HepG2 (cell line): Measurements from ENCODE around the gene PTPRN. TPM values are rescaled to one million over a fixed set of nuclear protein-coding genes. Genes with fewer than 3 reads are reported as not detected.

Source experiments
- FOXP1 ChIP-seq, 2 experiments: fragments of 450-650 bp in 1 of 2; IDR thresholded peaks; 2 replicates each; pipeline ENCODE4 v1.6.1; 2017 to 2018; ENCODE audit warnings: antibody characterized with exemption in 1 of 2
- HNRNPLL ChIP-seq: fragments of 200-400 bp; formaldehyde crosslinking; IDR thresholded peaks from 2 replicates; pipeline ENCODE4 v1.6.1; 2017; ENCODE audit warnings: mild to moderate bottlenecking, low read depth, low read length; ENCODE audit not compliant: poor library complexity, severe bottlenecking
- SETDB1 ChIP-seq: sonication (generic); formaldehyde crosslinking; IDR thresholded peaks from 2 replicates; pipeline ENCODE4 v1.5.1; 2020; ENCODE audit warnings: missing genetic modification reagents, mild to moderate bottlenecking, borderline replicate concordance
- ZFP36L2 ChIP-seq: sonication (generic); formaldehyde crosslinking; IDR thresholded peaks from 2 replicates; pipeline ENCODE4 v1.4.0; 2020; ENCODE audit warnings: missing genetic modification reagents
- ZNF790 ChIP-seq: sonication (generic); formaldehyde crosslinking; IDR thresholded peaks from 2 replicates; pipeline ENCODE4 v1.8.0; 2022; ENCODE audit warnings: missing genetic modification reagents, mild to moderate bottlenecking, borderline replicate concordance
- polyA plus RNA-seq, 8 experiments: library from polyadenylated mRNA; depleted of rRNA in 3 of 8; stranded (reverse) in 7 of 8; unstranded in 1 of 8; fragments of >200 nt; fragmentation: Illumina TruSeq in 4 of 8; extraction: Trizol in 4 of 8; gene quantifications; 2 replicates each; pipeline versions ENCODE4 v1.2.1 to v1.2.3, GENCODE V29; 2011 to 2016; ENCODE audit warnings: low read depth in 4 of 8, missing spikeins in 1 of 8, mixed read lengths in 1 of 8; ENCODE audit not compliant: insufficient read depth in 1 of 8
- total RNA-seq, 5 experiments: library from RNA; depleted of rRNA; stranded (reverse); fragments of >200 nt; fragmentation: Illumina TruSeq; extraction: Trizol; gene quantifications; 2 replicates each; pipeline ENCODE4 v1.2.3, GENCODE V29; 2016; ENCODE audit warnings: low read depth in 1 of 5
- TF ChIP-seq, protein P1 (sequence below): sonication (generic); formaldehyde crosslinking; IDR thresholded peaks from 2 replicates; pipeline ENCODE4 v1.4.0; 2020; ENCODE audit warnings: missing genetic modification reagents, borderline replicate concordance
- TF ChIP-seq, protein P2 (sequence below): sonication (generic); formaldehyde crosslinking; IDR thresholded peaks from 2 replicates; pipeline ENCODE4 v1.4.0; 2020; ENCODE audit warnings: missing genetic modification reagents
- TF ChIP-seq, protein P3 (sequence below): sonication (generic); formaldehyde crosslinking; IDR thresholded peaks from 2 replicates; pipeline ENCODE4 v1.4.0; 2020; ENCODE audit warnings: low read depth, mild to moderate bottlenecking, missing genetic modification reagents
- TF ChIP-seq, protein P4 (sequence below): sonication (generic); formaldehyde crosslinking; IDR thresholded peaks from 2 replicates; pipeline ENCODE4 v1.8.1; 2023; ENCODE audit warnings: mild to moderate bottlenecking, moderate library complexity, missing genetic modification reagents

The PTPRN gene
- total and polyA plus RNA-seq, 2 of the 13 experiments (the other 11 are each of a cell fraction or from before 2014, with no cell fraction given), result 0.26 TPM; not detected in 1

DNA sequence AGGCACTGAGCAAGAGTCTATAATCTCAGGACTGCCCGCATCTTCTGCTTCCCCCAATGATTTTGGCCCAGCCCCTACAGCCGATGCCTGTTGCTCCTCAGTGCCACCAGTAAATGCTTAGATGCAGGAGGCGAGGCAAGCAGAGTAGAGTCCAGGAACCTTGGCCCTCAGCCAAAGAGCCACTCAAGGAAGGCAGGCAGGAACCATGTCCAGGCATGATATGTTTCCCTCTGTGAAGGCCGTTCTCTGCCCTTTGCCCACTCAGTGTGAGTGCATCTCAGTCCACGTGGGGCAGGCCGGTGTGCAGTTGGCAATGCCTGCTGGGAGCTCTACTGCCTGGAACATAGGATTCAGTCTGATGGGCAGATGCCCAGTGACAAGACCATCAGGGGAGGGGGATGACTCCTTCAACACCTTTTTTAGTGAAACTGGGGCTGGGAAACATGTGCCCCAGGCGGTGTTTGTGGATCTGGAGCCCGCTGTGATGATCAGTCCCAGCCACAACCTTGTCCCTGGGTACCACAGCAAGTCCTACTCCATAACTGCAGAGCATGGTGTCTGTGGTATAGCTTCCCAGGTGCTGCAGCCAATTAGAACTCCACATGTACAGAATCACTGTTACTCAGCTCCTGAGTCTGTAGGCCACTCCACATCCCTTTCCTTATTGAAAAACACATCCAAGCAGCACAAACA is 39.7 kb downstream of the PTPRN start (continued):
- TF ChIP-seq, protein P1, sequence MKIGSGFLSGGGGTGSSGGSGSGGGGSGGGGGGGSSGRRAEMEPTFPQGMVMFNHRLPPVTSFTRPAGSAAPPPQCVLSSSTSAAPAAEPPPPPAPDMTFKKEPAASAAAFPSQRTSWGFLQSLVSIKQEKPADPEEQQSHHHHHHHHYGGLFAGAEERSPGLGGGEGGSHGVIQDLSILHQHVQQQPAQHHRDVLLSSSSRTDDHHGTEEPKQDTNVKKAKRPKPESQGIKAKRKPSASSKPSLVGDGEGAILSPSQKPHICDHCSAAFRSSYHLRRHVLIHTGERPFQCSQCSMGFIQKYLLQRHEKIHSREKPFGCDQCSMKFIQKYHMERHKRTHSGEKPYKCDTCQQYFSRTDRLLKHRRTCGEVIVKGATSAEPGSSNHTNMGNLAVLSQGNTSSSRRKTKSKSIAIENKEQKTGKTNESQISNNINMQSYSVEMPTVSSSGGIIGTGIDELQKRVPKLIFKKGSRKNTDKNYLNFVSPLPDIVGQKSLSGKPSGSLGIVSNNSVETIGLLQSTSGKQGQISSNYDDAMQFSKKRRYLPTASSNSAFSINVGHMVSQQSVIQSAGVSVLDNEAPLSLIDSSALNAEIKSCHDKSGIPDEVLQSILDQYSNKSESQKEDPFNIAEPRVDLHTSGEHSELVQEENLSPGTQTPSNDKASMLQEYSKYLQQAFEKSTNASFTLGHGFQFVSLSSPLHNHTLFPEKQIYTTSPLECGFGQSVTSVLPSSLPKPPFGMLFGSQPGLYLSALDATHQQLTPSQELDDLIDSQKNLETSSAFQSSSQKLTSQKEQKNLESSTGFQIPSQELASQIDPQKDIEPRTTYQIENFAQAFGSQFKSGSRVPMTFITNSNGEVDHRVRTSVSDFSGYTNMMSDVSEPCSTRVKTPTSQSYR (CRISPR knock-in tag), result no peak
- TF ChIP-seq ZNF790 (CRISPR knock-in tag), result no peak
- TF ChIP-seq, protein P2, sequence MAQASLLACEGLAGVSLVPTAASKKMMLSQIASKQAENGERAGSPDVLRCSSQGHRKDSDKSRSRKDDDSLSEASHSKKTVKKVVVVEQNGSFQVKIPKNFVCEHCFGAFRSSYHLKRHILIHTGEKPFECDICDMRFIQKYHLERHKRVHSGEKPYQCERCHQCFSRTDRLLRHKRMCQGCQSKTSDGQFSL (CRISPR knock-in tag), result no peak
- TF ChIP-seq FOXP1 (IDR thresholded peaks at IDR 0.05), result no peak
- no peak for TF ChIP-seq FOXP1 (CRISPR knock-in tag; IDR thresholded peaks at IDR 0.05)
- no peak for TF ChIP-seq ZFP36L2 (CRISPR knock-in tag)
- TF ChIP-seq SETDB1 (CRISPR knock-in tag), result no peak
- TF ChIP-seq, protein P3, sequence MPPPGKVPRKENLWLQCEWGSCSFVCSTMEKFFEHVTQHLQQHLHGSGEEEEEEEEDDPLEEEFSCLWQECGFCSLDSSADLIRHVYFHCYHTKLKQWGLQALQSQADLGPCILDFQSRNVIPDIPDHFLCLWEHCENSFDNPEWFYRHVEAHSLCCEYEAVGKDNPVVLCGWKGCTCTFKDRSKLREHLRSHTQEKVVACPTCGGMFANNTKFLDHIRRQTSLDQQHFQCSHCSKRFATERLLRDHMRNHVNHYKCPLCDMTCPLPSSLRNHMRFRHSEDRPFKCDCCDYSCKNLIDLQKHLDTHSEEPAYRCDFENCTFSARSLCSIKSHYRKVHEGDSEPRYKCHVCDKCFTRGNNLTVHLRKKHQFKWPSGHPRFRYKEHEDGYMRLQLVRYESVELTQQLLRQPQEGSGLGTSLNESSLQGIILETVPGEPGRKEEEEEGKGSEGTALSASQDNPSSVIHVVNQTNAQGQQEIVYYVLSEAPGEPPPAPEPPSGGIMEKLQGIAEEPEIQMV (CRISPR knock-in tag), result no peak
- TF ChIP-seq, protein P4, sequence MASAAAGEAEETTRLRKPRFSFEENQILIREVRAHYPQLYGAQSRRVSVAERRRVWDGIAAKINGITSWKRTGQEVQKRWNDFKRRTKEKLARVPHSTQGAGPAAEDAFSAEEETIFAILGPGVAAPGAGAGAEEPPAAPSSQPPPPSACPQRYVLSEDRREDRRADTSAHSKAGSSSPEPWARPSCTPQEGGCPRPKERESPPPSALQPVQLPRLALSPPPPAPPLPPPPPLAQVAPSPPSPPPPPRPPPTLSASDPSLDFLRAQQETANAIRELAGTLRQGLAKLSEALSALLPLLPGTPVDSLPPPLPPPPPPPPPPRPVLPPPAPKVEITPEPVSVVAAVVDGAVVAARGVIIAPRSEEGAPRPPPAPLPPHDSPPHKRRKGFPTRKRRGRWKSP (CRISPR knock-in tag), result no peak
- no peak for TF ChIP-seq HNRNPLL
